GM19043 (cell line): ENCODE data around the gene KSR2.
"Not testable (repeated sequence)": the region's sequence is repeated elsewhere in the genome, so short reads cannot be mapped to it uniquely, and the experiment has no call there.

Experiments used
- ATAC-seq: cut with Tn5 transposase; IDR thresholded peaks from one replicate; pipeline ENCODE4 v1.9.1; 2021; ENCODE audit warnings: low read depth; ENCODE audit not compliant: unreplicated experiment

KSR2 gene

DNA sequence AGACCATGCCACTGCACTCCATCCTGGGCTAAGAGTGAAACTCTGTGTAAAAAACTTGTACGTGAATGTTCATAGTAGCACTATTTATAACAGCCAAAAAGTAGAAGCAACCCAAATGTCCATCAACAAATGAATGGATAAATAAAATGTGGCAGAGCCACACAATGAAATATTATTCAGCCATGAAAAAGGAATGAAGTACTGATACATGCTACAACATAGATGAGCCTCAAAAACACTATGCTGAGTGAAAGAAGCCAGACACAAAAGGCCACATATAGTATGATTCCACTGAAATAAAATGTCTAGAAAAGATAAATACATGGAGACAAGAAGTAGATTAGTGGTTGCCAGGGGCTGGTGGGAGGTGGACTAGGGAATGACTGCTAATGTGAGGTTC, 72.8 kb downstream of the KSR2 start:
- no peak for ATAC-seq

- no peak for ATAC-seq
Observed at GRCh38 chr12:117892441-117892840, 76.3 kb downstream of the KSR2 start.

DNA sequence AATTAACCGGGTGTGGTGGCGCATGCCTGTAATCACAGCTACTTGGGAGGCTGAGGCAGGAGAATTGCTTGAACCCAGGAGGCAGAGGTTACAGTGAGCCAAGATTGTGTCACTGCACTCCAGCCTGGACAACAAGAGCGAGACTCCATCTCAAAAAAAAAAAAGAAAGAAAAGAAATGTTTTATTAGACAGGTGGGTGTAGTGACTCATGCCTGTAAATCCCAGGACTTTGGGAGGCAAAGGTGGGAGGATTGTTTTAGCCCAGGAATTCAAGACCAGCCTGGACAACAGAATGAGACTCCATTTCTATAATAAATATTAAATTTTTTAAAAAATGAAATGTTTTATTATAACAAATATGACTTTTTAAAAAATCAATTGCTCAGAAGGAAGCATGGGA, 77.5 kb downstream of the KSR2 start:
- ATAC-seq = not testable (repeated sequence)

- no peak for ATAC-seq
Observed at GRCh38 chr12:117890644-117891043, 78.1 kb downstream of the KSR2 start.

- no peak for ATAC-seq
Observed at GRCh38 chr12:117890137-117890536, 78.7 kb downstream of the KSR2 start.

DNA sequence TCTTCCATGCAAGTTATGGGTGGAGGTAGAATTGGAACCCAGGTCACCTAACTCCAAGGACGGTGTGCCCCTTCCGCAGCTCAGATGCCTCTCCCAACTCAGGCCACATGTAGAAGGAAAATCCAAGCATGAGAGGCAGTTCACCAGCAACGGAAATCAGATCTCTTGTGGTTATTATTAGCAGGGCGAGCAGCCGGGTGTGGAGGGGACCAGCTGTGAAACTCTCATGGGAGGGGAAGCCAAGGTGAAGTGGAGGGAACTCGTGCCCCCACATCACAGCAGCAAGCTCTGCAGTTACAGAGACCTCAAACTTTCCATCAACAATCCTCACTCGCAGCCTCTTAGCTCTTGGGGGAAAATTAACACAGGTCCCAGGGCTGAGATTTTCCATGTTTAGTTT, 79.7 kb downstream of the KSR2 start:
- ATAC-seq = no peak

DNA sequence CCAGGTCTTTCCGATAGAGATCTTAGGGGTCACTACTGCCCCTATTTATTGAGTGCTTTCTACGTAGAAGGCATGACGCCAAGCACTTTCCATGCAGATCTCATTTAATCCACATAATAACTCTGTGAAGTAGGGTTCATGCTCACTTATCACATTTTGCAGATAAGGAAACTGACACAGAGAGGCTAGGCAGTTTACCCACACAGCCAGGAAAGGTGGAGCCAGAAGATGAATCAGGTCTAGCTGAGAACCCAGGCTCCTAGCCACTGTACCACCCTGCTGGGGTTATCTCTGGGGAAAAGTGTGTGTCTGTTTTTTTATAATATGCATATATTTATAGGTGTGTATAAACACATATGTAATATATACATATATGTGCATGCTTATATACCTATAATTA, 83.6 kb downstream of the KSR2 start:
- no peak for ATAC-seq

- no peak for ATAC-seq
Observed at GRCh38 chr12:117884161-117884560, 84.6 kb downstream of the KSR2 start.

GRCh38 chr12:117882603-117883184, 86.1 kb downstream of the KSR2 start:
- no peak for ATAC-seq

GRCh38 chr12:117882181-117882580, 86.6 kb downstream of the KSR2 start:
- ATAC-seq = no peak

GRCh38 chr12:117881517-117881916, 87.3 kb downstream of the KSR2 start:
- no peak for ATAC-seq

DNA sequence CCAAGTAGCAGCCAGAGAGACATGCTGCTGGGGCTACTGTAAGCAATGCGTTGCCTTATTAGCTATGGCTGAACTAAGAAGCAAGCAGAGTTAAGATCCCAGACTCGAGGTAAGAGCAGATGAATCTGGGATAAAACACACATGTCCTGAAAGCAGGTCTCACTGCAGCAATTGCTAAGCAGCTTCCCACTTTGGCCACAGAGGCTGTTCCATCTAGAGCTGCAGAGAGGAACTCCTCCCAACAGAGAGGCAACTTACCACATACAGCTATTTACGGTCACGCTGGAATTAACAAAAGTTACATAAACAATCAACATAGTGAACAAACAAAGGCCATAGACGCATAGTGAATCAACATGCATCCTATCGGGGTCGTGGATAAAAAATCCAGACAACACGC, 90.2 kb downstream of the KSR2 start:
- ATAC-seq = no peak

DNA sequence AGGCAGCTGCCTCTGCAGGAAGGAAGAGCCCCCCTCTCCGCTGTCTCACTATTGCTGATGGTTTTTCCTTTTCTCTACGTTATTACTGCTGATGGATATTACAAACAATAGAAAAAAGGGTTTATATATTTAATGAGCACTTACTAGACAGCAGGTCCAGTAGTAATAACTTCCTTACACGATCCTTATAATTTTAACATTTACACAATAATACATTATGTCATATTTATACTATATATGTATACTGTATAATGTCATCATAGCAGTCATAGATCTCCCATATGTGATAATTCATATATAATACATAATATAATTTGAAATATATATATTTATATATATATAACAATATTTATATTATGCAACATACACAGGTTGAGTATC, 92.4 kb downstream of the KSR2 start:
- no peak for ATAC-seq

DNA sequence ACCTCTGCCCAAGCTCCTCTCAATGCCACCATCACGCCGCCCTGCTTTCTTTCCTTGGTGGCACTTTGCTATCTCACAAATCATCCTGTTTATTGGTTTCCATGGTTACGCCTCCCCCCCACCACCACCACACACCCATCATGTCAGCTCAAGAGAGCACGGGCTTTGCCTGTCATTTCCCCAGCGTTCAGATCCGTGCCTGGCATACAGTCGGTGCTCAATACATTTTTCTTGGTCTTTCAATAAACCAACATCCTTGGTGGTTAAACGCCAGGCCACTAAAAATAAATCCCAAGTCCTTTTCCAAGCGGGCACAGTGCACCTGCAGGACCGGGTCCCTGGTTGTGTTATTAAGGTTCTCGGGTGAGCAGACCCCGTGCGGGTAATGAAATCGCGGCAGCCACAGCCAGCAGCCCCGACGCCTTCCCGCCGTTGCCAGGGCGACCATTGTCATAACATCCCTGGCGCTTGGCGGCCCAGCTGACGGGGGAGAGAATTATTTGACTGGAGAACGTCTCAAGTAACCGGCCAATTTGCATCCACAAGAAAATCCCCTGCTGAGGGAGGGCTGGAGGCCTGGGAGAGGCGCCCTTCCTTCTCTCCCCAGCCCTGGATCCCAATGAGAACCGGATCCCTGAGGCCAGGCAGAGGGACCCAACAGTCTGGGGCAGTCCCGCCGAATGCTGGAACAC, 92.9 kb downstream of the KSR2 start:
- no peak for ATAC-seq

DNA sequence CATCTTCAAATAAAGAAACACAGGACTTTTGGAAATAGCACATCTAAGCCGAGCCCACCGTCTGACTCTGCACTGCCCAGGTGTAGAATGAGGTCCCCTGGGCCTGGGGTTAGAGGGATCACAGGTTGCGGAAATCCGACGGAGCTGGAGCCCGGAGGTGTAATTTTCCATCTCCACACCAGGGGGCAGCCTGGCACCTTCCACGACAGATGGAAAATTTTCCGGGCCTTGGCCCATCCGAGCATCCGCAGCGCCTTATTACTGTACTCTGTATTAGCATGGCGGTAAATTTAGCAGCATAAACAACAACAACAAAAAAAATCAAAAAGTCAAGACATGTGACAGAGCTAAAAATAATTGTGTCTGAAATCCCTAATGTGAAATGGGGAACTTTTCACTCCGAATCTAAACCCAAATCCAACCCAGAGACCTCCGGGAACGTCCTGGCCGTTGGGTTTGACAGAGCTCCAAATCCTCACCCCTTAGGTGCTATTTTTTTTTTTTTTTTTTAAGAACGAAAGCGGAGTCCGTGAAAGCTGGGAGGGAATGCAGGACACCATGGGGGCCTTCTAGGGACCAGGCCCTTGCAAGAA, 93.9 kb downstream of the KSR2 start:
- peak; percentile 63 for ATAC-seq

DNA sequence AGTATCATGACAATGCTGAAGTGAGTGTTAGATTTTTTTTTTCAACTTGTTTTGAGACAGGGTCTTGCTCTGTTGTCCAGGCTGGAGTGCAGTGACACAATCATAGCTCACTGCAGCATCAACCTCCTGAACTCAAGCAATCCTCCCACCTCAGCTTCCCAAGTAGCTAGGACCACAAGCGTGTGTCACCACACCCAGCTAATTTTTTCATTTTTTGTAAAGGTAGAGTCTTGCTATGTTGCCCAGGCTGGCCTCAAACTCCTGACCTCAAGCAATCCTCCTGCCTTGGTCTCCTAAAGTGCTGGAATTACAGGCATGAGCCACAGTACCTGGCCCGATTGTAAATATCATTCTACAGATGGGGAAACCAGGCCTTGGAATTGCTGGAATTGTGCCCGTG, 94.6 kb downstream of the KSR2 start:
- not testable (repeated sequence) for ATAC-seq

GRCh38 chr12:117872546-117873169, 96.1 kb downstream of the KSR2 start:
- no peak for ATAC-seq

- ATAC-seq = no peak
Observed at GRCh38 chr12:117869551-117869950, 99.2 kb downstream of the KSR2 start.

GRCh38 chr12:117867348-117867747, 101.4 kb downstream of the KSR2 start:
- no peak for ATAC-seq

GRCh38 chr12:117865505-117865904, 103.3 kb downstream of the KSR2 start:
- ATAC-seq = no peak

- no peak for ATAC-seq
Observed at GRCh38 chr12:117863002-117863709, 105.6 kb downstream of the KSR2 start.
